ENCODE results near the gene C11orf86.

Gene C11orf86

DNA sequence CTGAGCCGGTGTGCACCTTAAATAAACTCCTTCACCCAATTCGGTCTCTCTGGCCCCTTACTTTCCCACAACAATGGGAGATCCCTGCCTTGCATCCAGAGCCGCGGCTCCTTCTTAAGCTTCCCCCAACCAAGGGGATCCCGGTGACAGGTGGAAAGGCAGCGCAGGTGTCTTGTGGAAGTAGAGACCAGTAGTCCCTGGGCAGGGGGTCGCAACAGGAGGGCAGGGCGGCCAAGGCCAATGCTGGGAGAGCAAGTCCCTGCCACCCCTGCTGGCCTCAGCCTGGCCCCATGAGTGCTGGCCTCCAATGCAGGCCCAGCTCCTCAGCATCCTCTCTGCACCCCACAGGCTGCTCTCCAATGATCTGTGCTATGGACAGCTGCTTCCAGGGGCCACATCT lies 39.9 kb downstream of the C11orf86 start:
- Histone ChIP-seq H3K4me3 (no peak overlapping the region), H3K27ac (no peak overlapping the region)
- no peak for DNase-seq (ENCODE audit: low spot score)
- TF ChIP-seq CTCF (IDR thresholded peaks at IDR 0.05) = no peak

DNA sequence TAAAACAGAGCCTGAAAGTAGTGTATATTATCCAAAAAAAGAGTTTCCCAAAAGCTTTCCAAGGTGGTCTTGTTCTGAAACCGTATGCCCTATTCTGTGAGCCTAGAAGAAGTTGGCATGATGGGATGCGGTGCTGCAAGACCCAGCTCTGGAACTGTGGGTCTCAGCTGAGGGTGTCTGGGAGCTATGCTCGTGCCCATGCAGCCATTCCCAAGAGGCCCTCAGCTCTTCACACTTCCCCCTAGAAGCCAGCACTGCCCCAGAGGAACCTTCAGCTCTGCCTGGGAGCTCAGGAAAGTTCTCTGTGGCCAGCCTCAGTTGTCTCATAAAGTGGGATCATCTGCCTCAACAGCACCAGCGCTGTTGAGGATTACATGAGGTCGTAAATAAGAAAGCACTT lies 41.4 kb downstream of the C11orf86 start:
- no peak for DNase-seq (ENCODE audit: low spot score)
- Histone ChIP-seq H3K27ac (no peak overlapping the region), H3K4me3 (no peak overlapping the region)
- no peak for TF ChIP-seq CTCF (IDR thresholded peaks at IDR 0.05)

- TF ChIP-seq CTCF (IDR thresholded peaks at IDR 0.05) = no peak
- no peak for DNase-seq (ENCODE audit: low spot score)
- Histone ChIP-seq H3K4me3 (no peak overlapping the region), H3K27ac (no peak overlapping the region)
Observed at GRCh38 chr11:67020949-67021348, 45.8 kb downstream of the C11orf86 start.

DNA sequence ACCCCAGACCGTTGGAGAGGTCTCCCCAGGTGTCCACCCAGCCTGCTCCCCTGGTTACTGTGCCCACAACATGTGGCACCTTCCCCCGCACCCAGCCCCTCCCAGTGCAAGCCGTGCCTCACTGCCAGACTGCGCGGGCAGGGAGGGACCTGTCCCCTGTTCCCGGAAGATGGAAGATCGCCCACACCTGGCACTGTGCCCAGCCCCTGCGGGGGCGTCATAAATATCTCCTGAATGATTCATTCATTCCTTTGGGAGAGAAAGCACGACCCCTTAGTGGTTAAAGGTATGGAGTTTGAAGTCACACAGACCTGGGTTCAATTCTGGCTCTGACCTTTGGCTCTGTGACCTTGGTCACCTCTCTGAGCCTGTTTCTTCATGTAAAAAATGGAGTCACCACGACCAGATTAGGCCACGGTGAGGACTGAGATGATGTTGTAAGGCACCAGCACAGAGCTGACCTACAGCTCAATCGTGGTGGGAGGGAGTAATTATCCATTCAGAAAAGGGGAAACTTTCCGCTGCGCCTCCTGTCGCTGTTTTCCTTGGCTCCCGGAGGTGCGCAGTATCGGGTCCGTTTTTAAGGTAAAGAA lies 47.3 kb downstream of the C11orf86 start:
- H3K27ac ChIP-seq = peak overlapping the region in 1 of 2 donors; percentile 71
- no peak for TF ChIP-seq CTCF (IDR thresholded peaks at IDR 0.05)
- peak overlapping the region; percentile 78 for H3K4me3 ChIP-seq
- no peak for DNase-seq (ENCODE audit: low spot score)

DNA sequence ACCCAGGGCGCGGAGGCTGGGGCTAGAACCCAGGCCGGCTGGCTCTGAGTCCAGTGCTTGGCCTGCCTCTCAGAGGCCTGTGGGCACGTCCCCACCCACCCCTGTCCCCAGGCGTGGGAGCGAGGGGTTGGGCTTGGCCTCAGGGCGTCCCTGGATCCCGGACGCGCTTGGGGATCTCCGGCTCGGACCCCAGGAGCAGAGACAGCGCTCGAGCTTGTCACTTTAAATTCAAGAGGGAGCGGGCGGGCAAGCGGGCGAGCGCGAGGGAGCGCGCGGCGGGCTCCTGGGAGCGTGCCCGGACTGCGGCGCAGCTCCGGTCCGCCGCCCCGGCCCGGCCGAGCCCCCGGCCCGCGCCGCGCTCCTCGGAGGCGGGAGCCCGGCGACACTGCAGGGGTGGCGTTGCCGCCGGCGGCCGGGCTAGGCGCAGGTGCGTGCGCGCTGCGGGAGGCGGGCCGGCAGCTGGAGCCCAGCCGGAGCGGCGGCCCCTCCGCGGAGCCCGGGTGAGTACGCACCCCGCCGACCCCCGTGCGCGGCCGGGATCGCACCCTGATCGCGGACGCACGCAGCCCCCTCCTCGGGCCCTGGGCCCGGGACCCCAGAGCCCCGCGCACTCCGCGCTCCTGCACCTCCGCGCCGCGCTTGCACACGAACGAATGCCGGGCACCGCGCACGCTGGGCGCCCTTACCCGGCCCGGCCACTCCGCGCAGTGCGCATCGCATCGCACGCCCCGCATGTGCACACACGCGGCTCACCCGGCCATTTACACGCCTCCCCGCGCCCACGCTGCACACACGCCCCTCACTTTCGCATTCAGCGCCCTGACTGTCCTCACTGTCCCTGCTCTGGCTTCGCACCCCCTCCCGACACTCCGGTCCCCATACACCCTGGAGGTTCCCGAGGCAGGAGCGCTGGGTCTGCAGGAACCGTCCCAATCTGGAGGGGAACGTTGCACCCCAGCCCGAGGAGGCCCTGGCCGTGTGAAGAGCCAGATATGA lies 48.2 kb downstream of the C11orf86 start, which contains the start of gene SYT12:
Gene SYT12 (plus strand): TSS at position 174 of the 996 bp plus-strand sequence. CDS start 7,011 bp downstream, outside the sequence.
- TF ChIP-seq CTCF (IDR thresholded peaks at IDR 0.05) = no peak

GRCh38 chr11:67023957-67024353 lies 48.9 kb downstream of the C11orf86 start:
- Histone ChIP-seq H3K27ac (peak overlapping the region in 1 of 2 donors; percentile 71), H3K4me3 (peak overlapping the region; percentile 78)
- no peak for TF ChIP-seq CTCF (IDR thresholded peaks at IDR 0.05)
- no peak for DNase-seq (ENCODE audit: low spot score)

More for the DNA sequence above, 48.2 kb downstream of the C11orf86 start, which contains the start of gene SYT12:
- Histone ChIP-seq H3K27ac (peak within 1 kb of the TSS in 1 of 2 donors; percentile 71), H3K4me3 (peak within 1 kb of the TSS; percentile 78)
- no peak for DNase-seq (ENCODE audit: low spot score)
